Spleen (tissue), 7 donors: ENCODE results near the gene RAB33B.

Experiments used
- CTCF ChIP-seq, 11 experiments: fragments of 200-600 bp in 7 of 11; fragments of 450-650 bp in 4 of 11; sonication (generic) in 4 of 11; IDR thresholded peaks in 8 of 11; conservative IDR thresholded peaks in 3 of 11; 1 replicate in 7 of 11; 2 replicates in 4 of 11; pipeline versions ENCODE4 v1.4.0 to v1.8.0; 2016 to 2021; ENCODE audit warnings: antibody characterized with exemption in 11 of 11, inconsistent platforms in 4 of 11, mild to moderate bottlenecking in 1 of 11
- POLR2A ChIP-seq, 3 donors: fragments of 450-650 bp; IDR thresholded peaks; one replicate each; pipeline ENCODE4 v1.5.1; 2017; ENCODE audit warnings: antibody characterized with exemption in 3 of 3, mild to moderate bottlenecking in 1 of 3
- POLR2AphosphoS5 ChIP-seq, 3 donors: sonication (generic); formaldehyde crosslinking; IDR thresholded peaks; one replicate each; pipeline ENCODE4 v1.5.1; 2017; ENCODE audit warnings: antibody characterized with exemption in 3 of 3
- donor health status: DM: no; HTN: no; CAD: no; lungs with moderate emphysema.
- donor health status: DM: no; HTN: no; CAD: no.
- donor health status: DM: no; HTN: no; CAD: no.

GRCh38 chr4:139503622-139504166, 49.8 kb downstream of the RAB33B start:
- TF ChIP-seq CTCF (IDR thresholded peaks at IDR 0.05 in 8 of 11, conservative IDR thresholded peaks at IDR 0.05 in 3 of 11) (no peak), POLR2A (IDR thresholded peaks at IDR 0.05) (no peak), POLR2AphosphoS5 (IDR thresholded peaks at IDR 0.05) (no peak)
